ENCODE results near the gene CAMSAP1. TPM values are rescaled to one million over a fixed set of nuclear protein-coding genes. Genes with fewer than 3 reads are reported as not detected.
"Not testable (repeated sequence)": the region's sequence is repeated elsewhere in the genome, so short reads cannot be mapped to it uniquely, and the experiment has no call there.

The CAMSAP1 gene
- polyA plus RNA-seq, 3 donors: 0.71 to 9.0 (median 0.75) TPM

DNA sequence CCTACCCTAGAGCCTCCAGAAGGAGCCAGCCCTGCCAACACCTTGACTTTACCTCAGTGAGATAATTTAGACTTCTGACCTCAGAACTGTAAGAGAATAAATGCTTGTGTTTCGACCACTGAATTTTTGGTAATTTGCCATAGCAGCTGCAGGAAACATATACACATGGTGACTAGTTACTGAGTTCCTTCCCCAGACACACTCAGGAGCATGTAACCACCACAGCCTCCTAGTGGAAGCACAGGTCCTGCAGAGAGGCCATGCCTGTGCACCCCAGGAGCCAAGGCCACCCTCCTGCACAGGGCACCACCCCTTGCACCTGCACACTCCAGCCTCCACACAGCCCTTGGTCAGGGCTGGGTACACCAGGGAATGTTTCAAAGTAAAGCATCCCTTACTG, 7.6 kb upstream of the CAMSAP1 start:
- Histone ChIP-seq H3K9me3 (replicated peaks in 1 of 2; ENCODE audit: control insufficient read depth in 1 of 2, insufficient read depth in 1 of 2, low read length in 2 of 2) (peaks cover 42 to 62% of the 10 kb centered on the region in 2 donors), H3K36me3 (replicated peaks in 1 of 2; ENCODE audit: control insufficient read depth in 1 of 2, insufficient read depth in 2 of 2, low read length in 2 of 2) (peaks cover 15 to 53% of the 10 kb centered on the region in 2 donors), H3K9ac (ENCODE audit: insufficient read depth, low read length, poor library complexity, severe bottlenecking) (no peak overlapping the region), H3K4me3 (replicated peaks in 1 of 3; ENCODE audit: low read depth in 2 of 3, low read length in 3 of 3) (no peak overlapping the region), H3K79me2 (ENCODE audit: insufficient read depth, low read length) (peaks cover 8% of the 10 kb centered on the region), H4K20me1 (ENCODE audit: insufficient read depth, low read length) (peaks cover 5% of the 10 kb centered on the region), H3K4me2 (replicated peaks; ENCODE audit: extremely low read depth, low read length, poor library complexity, severe bottlenecking) (no peak overlapping the region), H2AFZ (ENCODE audit: insufficient read depth, low read depth, low read length, poor library complexity, severe bottlenecking) (no peak overlapping the region), H3K27me3 (ENCODE audit: control insufficient read depth in 2 of 2, insufficient read depth in 2 of 2, low read length in 2 of 2) (no peaks in the 10 kb centered on the region), H3K27ac (ENCODE audit: low read depth in 1 of 2, low read length in 2 of 2) (no peak overlapping the region), H3K4me1 (ENCODE audit: control insufficient read depth in 1 of 2, insufficient read depth in 2 of 2, low read length in 2 of 2) (peaks cover 2 to 4% of the 10 kb centered on the region in 2 donors)
- H3K4me3 Mint-ChIP-seq: no peak overlapping the region
- no peak overlapping the region for H3K27ac Mint-ChIP-seq
- TF ChIP-seq, protein P1, sequence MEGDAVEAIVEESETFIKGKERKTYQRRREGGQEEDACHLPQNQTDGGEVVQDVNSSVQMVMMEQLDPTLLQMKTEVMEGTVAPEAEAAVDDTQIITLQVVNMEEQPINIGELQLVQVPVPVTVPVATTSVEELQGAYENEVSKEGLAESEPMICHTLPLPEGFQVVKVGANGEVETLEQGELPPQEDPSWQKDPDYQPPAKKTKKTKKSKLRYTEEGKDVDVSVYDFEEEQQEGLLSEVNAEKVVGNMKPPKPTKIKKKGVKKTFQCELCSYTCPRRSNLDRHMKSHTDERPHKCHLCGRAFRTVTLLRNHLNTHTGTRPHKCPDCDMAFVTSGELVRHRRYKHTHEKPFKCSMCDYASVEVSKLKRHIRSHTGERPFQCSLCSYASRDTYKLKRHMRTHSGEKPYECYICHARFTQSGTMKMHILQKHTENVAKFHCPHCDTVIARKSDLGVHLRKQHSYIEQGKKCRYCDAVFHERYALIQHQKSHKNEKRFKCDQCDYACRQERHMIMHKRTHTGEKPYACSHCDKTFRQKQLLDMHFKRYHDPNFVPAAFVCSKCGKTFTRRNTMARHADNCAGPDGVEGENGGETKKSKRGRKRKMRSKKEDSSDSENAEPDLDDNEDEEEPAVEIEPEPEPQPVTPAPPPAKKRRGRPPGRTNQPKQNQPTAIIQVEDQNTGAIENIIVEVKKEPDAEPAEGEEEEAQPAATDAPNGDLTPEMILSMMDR (IDR thresholded peaks at IDR 0.05): no peak
- intact Hi-C loops (cut with micrococcal nuclease): no loop called here
- peaks cover 26 to 76% (median 56%) of the 10 kb centered on the region in 7 donors for H3K9me3 Mint-ChIP-seq
- peaks cover 12% of the 10 kb centered on the region for H3K4me1 Mint-ChIP-seq
- H3K36me3 Mint-ChIP-seq: peaks cover 46 to 67% of the 10 kb centered on the region in 2 donors
- WGBS (ENCODE audit: insufficient coverage): 83% methylated on average over 1 of the region's 1 CpG
- peaks cover 0 to 2% (median 1%) of the 10 kb centered on the region in 3 donors for H3K27me3 Mint-ChIP-seq (ENCODE audit: low read depth in 3 of 3)
- no peak for DNase-seq

DNA sequence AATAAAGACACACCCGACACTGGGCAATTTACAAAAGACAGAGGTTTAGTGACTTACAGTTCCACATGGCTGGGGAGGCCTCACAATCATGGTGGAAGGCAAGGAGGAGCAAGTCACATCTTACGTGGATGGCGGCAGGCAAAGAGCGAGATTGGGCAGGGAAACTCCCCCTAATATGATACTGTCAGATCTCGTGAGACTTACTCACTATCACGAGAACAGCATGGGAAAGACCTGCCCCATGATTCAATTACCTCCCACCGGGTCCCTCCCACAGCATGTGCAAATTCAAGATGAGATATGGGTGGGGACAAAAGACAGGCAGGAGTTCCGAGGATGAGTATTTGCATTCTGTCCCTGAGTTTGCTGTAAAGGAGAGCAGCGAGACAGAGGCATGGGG, 3.9 kb upstream of the CAMSAP1 start:
- Mint-ChIP-seq H3K27ac (peak overlapping the region in 4 of 7 donors; percentile 54 to 83 (median 74)), H3K9me3 (peaks cover 14 to 39% (median 26%) of the 10 kb centered on the region in 7 donors), H3K36me3 (peaks cover 51 to 60% of the 10 kb centered on the region in 2 donors), H3K4me1 (peaks cover 32% of the 10 kb centered on the region)
- 100% methylated on average over 2 of the region's 9 CpGs for WGBS (ENCODE audit: insufficient coverage)
- peaks cover 27% of the 10 kb centered on the region for H3K79me2 ChIP-seq (ENCODE audit: insufficient read depth, low read length)
- H3K4me2 ChIP-seq (replicated peaks; ENCODE audit: extremely low read depth, low read length, poor library complexity, severe bottlenecking); H2AFZ ChIP-seq (ENCODE audit: insufficient read depth, low read depth, low read length, poor library complexity, severe bottlenecking); H3K4me3 ChIP-seq (replicated peaks in 1 of 3; ENCODE audit: low read depth in 2 of 3, low read length in 3 of 3); H3K27me3 Mint-ChIP-seq (ENCODE audit: low read depth in 3 of 3); H3K9ac ChIP-seq (ENCODE audit: insufficient read depth, low read length, poor library complexity, severe bottlenecking); DNase-seq; H3K4me3 Mint-ChIP-seq; H3K27ac ChIP-seq (ENCODE audit: low read depth in 1 of 2, low read length in 2 of 2); H3K27me3 ChIP-seq (ENCODE audit: control insufficient read depth in 2 of 2, insufficient read depth in 2 of 2, low read length in 2 of 2): not testable (repeated sequence)
- intact Hi-C loops (cut with micrococcal nuclease): loop anchor here in 1 of 2 donors (2.0 kb wide), 1 partner anchor 56 kb away; no protein-coding TSS in a partner anchor
- peaks cover 12% of the 10 kb centered on the region for H4K20me1 ChIP-seq (ENCODE audit: insufficient read depth, low read length)
- H3K9me3 ChIP-seq (replicated peaks in 1 of 2; ENCODE audit: control insufficient read depth in 1 of 2, insufficient read depth in 1 of 2, low read length in 2 of 2): peaks cover 15 to 33% of the 10 kb centered on the region in 2 donors
- peaks cover 27 to 30% of the 10 kb centered on the region in 2 donors for H3K4me1 ChIP-seq (ENCODE audit: control insufficient read depth in 1 of 2, insufficient read depth in 2 of 2, low read length in 2 of 2)
- H3K36me3 ChIP-seq (replicated peaks in 1 of 2; ENCODE audit: control insufficient read depth in 1 of 2, insufficient read depth in 2 of 2, low read length in 2 of 2): peaks cover 15 to 52% of the 10 kb centered on the region in 2 donors

Measured in CD14-positive monocyte (primary cell).